OCI-LY3 (cell line): ENCODE results near the gene AUNIP.
A peak's percentile ranks its signal among the peaks of the same experiment; 100 is the strongest.

Experiments used
- H2AFZ ChIP-seq: fragments of 200-600, 300-600 bp; shearing (Covaris generic); 2 replicates; pipeline ENCODE4 v1.6.0; 2014; ENCODE audit warnings: antibody characterized with exemption, low read depth, low read length
- H3K27ac ChIP-seq: fragments of 200-600, 300-600 bp; sonication (generic); 2 replicates; pipeline ENCODE4 v1.5.1; 2014; ENCODE audit warnings: mild to moderate bottlenecking, low read length, moderate library complexity, mixed read lengths
- H3K27me3 ChIP-seq: fragments of 200-600, 300-600 bp; sonication (generic); 2 replicates; pipeline ENCODE4 v1.6.1; 2014; ENCODE audit warnings: low read depth, low read length, mixed read lengths
- H3K36me3 ChIP-seq: fragments of 200-600, 300-600 bp; sonication (generic); replicated peaks from 2 replicates; pipeline ENCODE3; 2014; ENCODE audit warnings: low read depth, low read length, mixed read lengths
- H3K4me1 ChIP-seq: fragments of 300-600, 200-600 bp; sonication (generic); 2 replicates; pipeline ENCODE4 v1.6.1; 2014; ENCODE audit warnings: low read length, mixed read lengths
- H3K4me2 ChIP-seq: fragments of 200-600, 300-600 bp; sonication (generic); 2 replicates; pipeline ENCODE4 v1.6.1; 2014; ENCODE audit warnings: low read length, mixed read lengths
- H3K4me3 ChIP-seq: fragments of 300-600, 200-600 bp; sonication (generic); 2 replicates; pipeline ENCODE4 v1.5.1; 2014; ENCODE audit warnings: antibody characterized with exemption, mild to moderate bottlenecking, low read length, moderate library complexity
- H3K79me2 ChIP-seq: fragments of 300-600, 200-600 bp; shearing (Covaris generic); 2 replicates; pipeline ENCODE4 v1.6.1; 2014; ENCODE audit warnings: mild to moderate bottlenecking, low read length, mixed read lengths
- H3K9ac ChIP-seq: fragments of 300-600, 200-600 bp; shearing (Covaris generic); 2 replicates; pipeline ENCODE4 v1.6.0; 2014; ENCODE audit warnings: mild to moderate bottlenecking, low read length, moderate library complexity
- H3K9me3 ChIP-seq: fragments of 200-600, 300-600 bp; shearing (Covaris generic); 2 replicates; pipeline ENCODE4 v1.6.1; 2014; ENCODE audit warnings: low read length, mixed read lengths; ENCODE audit not compliant: insufficient read depth
- H4K20me1 ChIP-seq: fragments of 200-600, 300-600 bp; sonication (generic); 2 replicates; pipeline ENCODE4 v1.6.1; 2016; ENCODE audit warnings: low read length, mixed read lengths; ENCODE audit not compliant: insufficient read depth
- CTCF ChIP-seq: fragments of 200-600, 300-600 bp; sonication (generic); IDR thresholded peaks from 2 replicates; pipeline ENCODE4 v1.5.1; 2014; ENCODE audit warnings: antibody characterized with exemption, low read length, low read depth
- EZH2phosphoT487 ChIP-seq: fragments of 200-600 bp; shearing (Covaris generic); IDR thresholded peaks from 2 replicates; pipeline ENCODE4 v1.6.1; 2018; ENCODE audit warnings: antibody characterized with exemption, mixed run types, low read depth

Gene AUNIP

GRCh38 chr1:25810341-25811299 is 48.6 kb downstream of the AUNIP start:
- no peaks in the 10 kb centered on the region for H3K9me3 ChIP-seq
- peaks cover 12% of the 10 kb centered on the region for H3K4me1 ChIP-seq
- H3K4me2 ChIP-seq = no peak overlapping the region
- no peaks in the 10 kb centered on the region for H4K20me1 ChIP-seq
- no peak overlapping the region for H2AFZ ChIP-seq
- H3K9ac ChIP-seq = no peak overlapping the region
- H3K27ac ChIP-seq = no peak overlapping the region
- H3K79me2 ChIP-seq = no peaks in the 10 kb centered on the region
- H3K27me3 ChIP-seq = no peaks in the 10 kb centered on the region
- H3K36me3 ChIP-seq = no peaks in the 10 kb centered on the region
- TF ChIP-seq CTCF (peak; percentile 70), EZH2phosphoT487 (no peak)
- no peak overlapping the region for H3K4me3 ChIP-seq

GRCh38 chr1:25809929-25810328 is 49.3 kb downstream of the AUNIP start:
- H3K9ac ChIP-seq = no peak overlapping the region
- no peak overlapping the region for H3K4me2 ChIP-seq
- no peak overlapping the region for H3K4me3 ChIP-seq
- no peaks in the 10 kb centered on the region for H3K79me2 ChIP-seq
- TF ChIP-seq EZH2phosphoT487 = no peak
- TF ChIP-seq CTCF = no peak
- H3K36me3 ChIP-seq = no peaks in the 10 kb centered on the region
- no peak overlapping the region for H2AFZ ChIP-seq
- no peaks in the 10 kb centered on the region for H4K20me1 ChIP-seq
- peaks cover 12% of the 10 kb centered on the region for H3K4me1 ChIP-seq
- no peaks in the 10 kb centered on the region for H3K27me3 ChIP-seq
- H3K27ac ChIP-seq = no peak overlapping the region
- H3K9me3 ChIP-seq = no peaks in the 10 kb centered on the region

- H3K79me2 ChIP-seq = no peaks in the 10 kb centered on the region
- no peak overlapping the region for H2AFZ ChIP-seq
- TF ChIP-seq EZH2phosphoT487 (no peak), CTCF (no peak)
- no peak overlapping the region for H3K27ac ChIP-seq
- no peaks in the 10 kb centered on the region for H3K9me3 ChIP-seq
- H3K4me3 ChIP-seq = no peak overlapping the region
- H3K27me3 ChIP-seq = no peaks in the 10 kb centered on the region
- H3K4me1 ChIP-seq = peaks cover 17% of the 10 kb centered on the region
- no peaks in the 10 kb centered on the region for H3K36me3 ChIP-seq
- no peaks in the 10 kb centered on the region for H4K20me1 ChIP-seq
- H3K9ac ChIP-seq = no peak overlapping the region
- no peak overlapping the region for H3K4me2 ChIP-seq
Measured at GRCh38 chr1:25809283-25809926, 49.9 kb downstream of the AUNIP start.
